Astrocyte of the cerebellum (primary cell): Measurements from ENCODE around the gene PCP4.
"Not testable (repeated sequence)": the region's sequence is repeated elsewhere in the genome, so short reads cannot be mapped to it uniquely, and the experiment has no call there.

Source experiments
- DNase-seq: peaks from one replicate; pipeline ENCODE4 v3.0.0-alpha.2; 2011; ENCODE audit warnings: low read depth
- H3K4me3 ChIP-seq: 2 replicates; pipeline ENCODE4 v1.5.1; 2011; ENCODE audit warnings: mild to moderate bottlenecking, low read depth, low read length, moderate library complexity
- CTCF ChIP-seq: IDR thresholded peaks from 2 replicates; pipeline ENCODE4 v1.5.1; 2012; ENCODE audit warnings: low read length, low read depth, moderate library complexity, mild to moderate bottlenecking; ENCODE audit errors: missing control alignments
- in situ Hi-C: cut with HindIII; loops from 2 replicates; pipeline ENCODE4 v1.10.0; 2017; ENCODE audit warnings: low sequenced_read_pairs

Gene PCP4

GRCh38 chr21:39888848-39889247 is 21.6 kb downstream of the PCP4 start:
- DNase-seq: no peak
- in situ Hi-C loops: no loop called here
- H3K4me3 ChIP-seq: no peak overlapping the region
- no peak for TF ChIP-seq CTCF

- no peak for DNase-seq
- in situ Hi-C loops: no loop called here
- H3K4me3 ChIP-seq: no peak overlapping the region
- no peak for TF ChIP-seq CTCF
Observed at GRCh38 chr21:39891111-39891510, 23.9 kb downstream of the PCP4 start.

- in situ Hi-C loops, DNase-seq, H3K4me3 ChIP-seq: not testable (repeated sequence)
Observed at GRCh38 chr21:39891863-39892262, 24.6 kb downstream of the PCP4 start.

- TF ChIP-seq CTCF: no peak
- H3K4me3 ChIP-seq: no peak overlapping the region
- DNase-seq: no peak
- in situ Hi-C loops: no loop called here
Observed at GRCh38 chr21:39900491-39900890, 33.3 kb downstream of the PCP4 start.

DNA sequence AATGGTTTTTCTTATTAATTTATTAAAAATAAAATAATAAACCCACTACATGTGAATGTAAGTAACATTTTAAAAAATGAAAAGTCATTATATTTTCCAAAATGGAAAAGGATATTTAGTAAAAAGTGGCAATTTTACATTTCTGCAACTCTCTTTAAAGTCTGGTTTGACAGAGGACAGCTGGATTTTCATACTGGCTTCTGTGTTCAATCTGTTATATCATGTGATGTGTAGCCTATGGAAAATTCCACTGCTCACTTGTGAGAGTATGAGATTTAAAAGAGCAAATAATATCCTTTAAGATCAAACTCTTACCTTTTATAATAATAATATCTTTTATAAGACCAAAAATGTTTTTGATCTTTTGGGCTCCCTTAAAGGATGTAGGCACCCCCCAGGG is 33.7 kb downstream of the PCP4 start:
- no peak overlapping the region for H3K4me3 ChIP-seq
- in situ Hi-C loops: no loop called here
- DNase-seq: no peak
- TF ChIP-seq CTCF: no peak

- H3K4me3 ChIP-seq: no peak overlapping the region
- no peak for DNase-seq
- TF ChIP-seq CTCF: no peak
- in situ Hi-C loops: no loop called here
Observed at GRCh38 chr21:39902986-39903385, 35.7 kb downstream of the PCP4 start.

GRCh38 chr21:39904457-39904856 is 37.2 kb downstream of the PCP4 start:
- no peak for TF ChIP-seq CTCF
- in situ Hi-C loops: no loop called here
- H3K4me3 ChIP-seq: no peak overlapping the region
- DNase-seq: no peak
